Upper lobe of left lung (tissue), 6 donors: Measurements from ENCODE around the gene EEF1AKMT3. TPM values are rescaled to one million over a fixed set of nuclear protein-coding genes. Genes with fewer than 3 reads are reported as not detected.

Source experiments
- ATAC-seq, 2 donors: fragments of 200-7000 bp; cut with Tn5 transposase; one replicate each; pipeline ENCODE4 v1.9.1; 2022; ENCODE audit warnings: mild to moderate bottlenecking in 2 of 2, moderate library complexity in 2 of 2; ENCODE audit not compliant: low FRiP score in 2 of 2
- DNase-seq, 2 donors: peaks; one replicate each; pipeline ENCODE4 v3.0.0-alpha.2; 2019 to 2020
- H3K27ac ChIP-seq, 4 donors: fragments of 200-600 bp; sonication (generic); one replicate each; pipeline ENCODE4 v1.5.1; 2016 to 2019
- H3K27me3 ChIP-seq, 4 donors: fragments of 200-600 bp; sonication (generic); one replicate each; pipeline ENCODE4 v1.5.1; 2017 to 2019
- H3K36me3 ChIP-seq, 4 donors: fragments of 200-600 bp; sonication (generic); one replicate each; pipeline ENCODE4 v1.5.1; 2016 to 2019
- H3K4me1 ChIP-seq, 4 donors: fragments of 200-600 bp; sonication (generic); one replicate each; pipeline ENCODE4 v1.5.1; 2018 to 2019
- H3K4me3 ChIP-seq, 4 donors: fragments of 200-600 bp; sonication (generic); one replicate each; pipeline ENCODE4 v1.5.1; 2017 to 2019; ENCODE audit warnings: mild to moderate bottlenecking in 2 of 4, moderate library complexity in 1 of 4
- H3K9me3 ChIP-seq, 4 donors: fragments of 200-600 bp; sonication (generic); one replicate each; pipeline ENCODE4 v1.5.1; 2018 to 2019
- EP300 ChIP-seq, 4 donors: sonication (generic); formaldehyde crosslinking; IDR thresholded peaks; one replicate each; pipeline ENCODE4 v1.5.1; 2017; ENCODE audit warnings: antibody characterized with exemption in 4 of 4, control low read depth in 2 of 4
- POLR2A ChIP-seq, 4 donors: fragments of 450-650 bp; IDR thresholded peaks; one replicate each; pipeline ENCODE4 v1.5.1; 2016 to 2017; ENCODE audit warnings: antibody characterized with exemption in 4 of 4, mild to moderate bottlenecking in 2 of 4
- POLR2AphosphoS5 ChIP-seq, 2 donors: sonication (generic); formaldehyde crosslinking; IDR thresholded peaks; one replicate each; pipeline ENCODE4 v1.5.1; 2017; ENCODE audit warnings: antibody characterized with exemption in 2 of 2
- WGBS, 2 donors: methylation state at CpG; one replicate each; pipeline ENCODE4 v1.1.5; 2017 to 2018; 5-methylcytosine and 5-hydroxymethylcytosine counted together
- total RNA-seq, 6 donors: library from RNA; depleted of rRNA in 4 of 6; stranded (reverse); fragments of >200 nt in 4 of 6; gene quantifications; one replicate each; pipeline versions ENCODE4 v1.1.0 to v1.2.1, GENCODE V29; 2016 to 2021
- TF ChIP-seq, protein P1 (sequence below), 6 experiments: fragments of 450-650 bp in 4 of 6; fragments of 200-600 bp in 2 of 6; sonication (generic) in 2 of 6; IDR thresholded peaks; one replicate each; pipeline ENCODE4 v1.5.1; 2016 to 2019; ENCODE audit warnings: antibody characterized with exemption in 6 of 6
- donor health status: DM: no; HTN: no; CAD: no; lungs with moderate emphysema.
- donor health status: DM: no; HTN: yes; CAD: no; lungs with severe emphysema.

Gene EEF1AKMT3
- total RNA-seq, 6 donors from 2014 or later: 4.2 to 18.3 (median 6.4) TPM

DNA sequence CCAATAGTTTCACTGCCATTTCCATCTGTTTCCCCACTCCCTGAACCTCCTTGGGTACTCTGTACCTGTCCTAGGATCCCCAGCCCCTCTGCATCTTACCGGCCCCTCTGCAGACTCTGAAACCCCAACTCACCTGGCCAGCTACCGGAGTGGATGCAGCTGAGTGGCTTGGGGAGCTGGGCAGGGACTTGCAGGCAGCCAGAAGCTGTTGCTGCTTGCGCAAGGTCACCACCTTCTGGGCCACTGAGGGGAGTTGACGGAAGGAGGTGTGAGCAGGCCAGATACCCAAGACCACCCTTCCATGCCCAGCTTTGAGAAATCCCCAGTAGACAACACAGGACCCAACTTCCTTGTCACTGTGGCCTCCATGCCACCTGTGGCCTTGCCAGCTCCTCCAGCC lies 40.1 kb upstream of the EEF1AKMT3 start:
- Histone ChIP-seq H3K4me1 (peaks cover 11 to 26% (median 18%) of the 10 kb centered on the region in 4 donors), H3K36me3 (peaks cover 0 to 15% (median 4%) of the 10 kb centered on the region in 4 donors), H3K27me3 (peaks cover 0 to 21% (median 7%) of the 10 kb centered on the region in 4 donors), H3K27ac (no peak overlapping the region), H3K4me3 (no peak overlapping the region), H3K9me3 (no peaks in the 10 kb centered on the region)
- WGBS, 2 donors: 61 to 70% methylated on average over 3 to 4 of the region's 4 CpGs
- TF ChIP-seq EP300 (IDR thresholded peaks at IDR 0.05) (no peak), POLR2AphosphoS5 (IDR thresholded peaks at IDR 0.05) (no peak), POLR2A (IDR thresholded peaks at IDR 0.05) (no peak)
- TF ChIP-seq, protein P1, sequence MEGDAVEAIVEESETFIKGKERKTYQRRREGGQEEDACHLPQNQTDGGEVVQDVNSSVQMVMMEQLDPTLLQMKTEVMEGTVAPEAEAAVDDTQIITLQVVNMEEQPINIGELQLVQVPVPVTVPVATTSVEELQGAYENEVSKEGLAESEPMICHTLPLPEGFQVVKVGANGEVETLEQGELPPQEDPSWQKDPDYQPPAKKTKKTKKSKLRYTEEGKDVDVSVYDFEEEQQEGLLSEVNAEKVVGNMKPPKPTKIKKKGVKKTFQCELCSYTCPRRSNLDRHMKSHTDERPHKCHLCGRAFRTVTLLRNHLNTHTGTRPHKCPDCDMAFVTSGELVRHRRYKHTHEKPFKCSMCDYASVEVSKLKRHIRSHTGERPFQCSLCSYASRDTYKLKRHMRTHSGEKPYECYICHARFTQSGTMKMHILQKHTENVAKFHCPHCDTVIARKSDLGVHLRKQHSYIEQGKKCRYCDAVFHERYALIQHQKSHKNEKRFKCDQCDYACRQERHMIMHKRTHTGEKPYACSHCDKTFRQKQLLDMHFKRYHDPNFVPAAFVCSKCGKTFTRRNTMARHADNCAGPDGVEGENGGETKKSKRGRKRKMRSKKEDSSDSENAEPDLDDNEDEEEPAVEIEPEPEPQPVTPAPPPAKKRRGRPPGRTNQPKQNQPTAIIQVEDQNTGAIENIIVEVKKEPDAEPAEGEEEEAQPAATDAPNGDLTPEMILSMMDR (IDR thresholded peaks at IDR 0.05): no peak
- ATAC-seq (no peak), DNase-seq (no peak)

DNA sequence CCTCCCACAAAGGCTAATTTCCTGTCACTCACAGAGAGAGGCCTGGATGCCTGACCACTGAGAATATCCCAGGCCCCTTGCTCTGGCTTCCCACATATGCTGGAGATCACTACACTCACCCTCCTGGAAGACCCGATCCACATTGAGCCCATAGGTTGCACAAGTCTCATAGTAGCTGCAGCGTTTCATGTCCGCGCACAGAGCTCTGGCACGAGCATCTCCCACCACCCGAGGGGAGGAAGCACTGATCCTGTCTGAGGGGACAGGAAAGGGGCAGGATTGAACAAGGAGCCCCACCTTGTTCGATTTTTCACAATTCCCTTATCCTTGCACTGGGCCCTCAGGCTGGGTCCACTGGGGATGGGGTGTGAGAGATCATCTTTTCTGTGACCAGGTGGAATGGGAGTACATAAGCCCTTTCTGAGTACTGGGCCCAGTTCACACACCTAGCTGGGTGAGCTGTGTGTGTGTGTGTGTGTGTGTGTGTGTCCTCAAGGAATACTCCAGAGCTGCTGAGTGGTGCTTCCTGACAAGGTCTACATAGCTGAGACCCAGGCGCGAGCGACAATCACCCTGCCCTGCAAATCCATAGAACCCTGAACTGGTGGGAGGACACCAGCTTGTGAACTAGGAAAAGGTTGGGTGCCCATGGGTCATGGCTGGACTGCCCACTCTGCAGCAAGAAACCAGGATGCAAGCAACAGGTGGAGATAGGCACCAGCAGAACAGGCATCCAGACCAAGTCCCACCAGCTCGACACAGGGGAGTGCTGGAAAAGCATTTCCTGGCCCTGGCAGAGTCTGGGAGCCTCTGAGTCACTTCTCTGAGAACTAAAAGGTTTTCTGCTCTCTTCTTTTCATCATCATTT lies 39.5 kb upstream of the EEF1AKMT3 start:
- Histone ChIP-seq H3K27me3 (peaks cover 0 to 28% (median 11%) of the 10 kb centered on the region in 4 donors), H3K4me1 (peaks cover 18 to 28% (median 21%) of the 10 kb centered on the region in 4 donors), H3K27ac (no peak overlapping the region), H3K9me3 (no peaks in the 10 kb centered on the region), H3K4me3 (no peak overlapping the region), H3K36me3 (peaks cover 0 to 8% (median 1%) of the 10 kb centered on the region in 4 donors)
- TF ChIP-seq POLR2AphosphoS5 (IDR thresholded peaks at IDR 0.05): no peak
- no peak for TF ChIP-seq POLR2A (IDR thresholded peaks at IDR 0.05)
- TF ChIP-seq, protein P1 (IDR thresholded peaks at IDR 0.05): no peak
- TF ChIP-seq EP300 (IDR thresholded peaks at IDR 0.05): no peak
- DNase-seq (no peak), ATAC-seq (no peak)
- 71 to 78% methylated on average over 11 of the region's 11 CpGs for WGBS, 2 donors

GRCh38 chr12:57733928-57734327 lies 38.5 kb upstream of the EEF1AKMT3 start:
- H3K4me3 ChIP-seq: no peak overlapping the region
- no peak for ATAC-seq
- no peak for DNase-seq
- no peaks in the 10 kb centered on the region for H3K9me3 ChIP-seq
- 62 to 77% methylated on average over 5 to 6 of the region's 6 CpGs for WGBS, 2 donors
- H3K27me3 ChIP-seq: peaks cover 1 to 38% (median 18%) of the 10 kb centered on the region in 4 donors
- H3K36me3 ChIP-seq: peaks cover 0 to 8% (median 1%) of the 10 kb centered on the region in 4 donors
- TF ChIP-seq, protein P1 (IDR thresholded peaks at IDR 0.05): no peak
- no peak for TF ChIP-seq POLR2AphosphoS5 (IDR thresholded peaks at IDR 0.05)
- TF ChIP-seq EP300 (IDR thresholded peaks at IDR 0.05): no peak
- TF ChIP-seq POLR2A (IDR thresholded peaks at IDR 0.05): no peak
- peaks cover 26 to 38% (median 31%) of the 10 kb centered on the region in 4 donors for H3K4me1 ChIP-seq
- no peak overlapping the region for H3K27ac ChIP-seq

DNA sequence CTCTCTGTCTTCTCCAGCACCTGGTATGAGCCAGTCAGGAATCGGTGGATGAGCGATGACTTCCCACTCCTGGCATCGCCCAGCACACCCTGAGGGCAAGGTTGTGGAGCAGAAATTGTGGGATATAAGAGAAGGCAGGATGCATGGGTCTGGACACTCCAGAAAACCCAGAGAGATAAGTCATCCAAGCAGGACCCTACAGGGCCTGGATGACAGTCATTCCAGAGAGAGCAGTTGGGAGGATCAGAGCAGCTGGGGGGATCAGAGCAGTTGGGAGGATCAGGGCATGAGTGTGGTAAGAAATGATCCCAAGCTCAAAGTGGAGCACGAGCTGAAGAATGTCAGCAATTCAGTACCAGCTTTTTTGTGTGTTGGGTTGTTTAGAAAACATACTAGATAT lies 37.8 kb upstream of the EEF1AKMT3 start:
- peaks cover 1 to 44% (median 18%) of the 10 kb centered on the region in 4 donors for H3K27me3 ChIP-seq
- H3K4me3 ChIP-seq: no peak overlapping the region
- TF ChIP-seq, protein P1 (IDR thresholded peaks at IDR 0.05): no peak
- TF ChIP-seq EP300 (IDR thresholded peaks at IDR 0.05) (no peak), POLR2AphosphoS5 (IDR thresholded peaks at IDR 0.05) (no peak), POLR2A (IDR thresholded peaks at IDR 0.05) (no peak)
- H3K27ac ChIP-seq: no peak overlapping the region
- ATAC-seq (no peak), DNase-seq (no peak)
- WGBS, 2 donors: 75 to 81% methylated on average over 4 of the region's 4 CpGs
- no peaks in the 10 kb centered on the region for H3K9me3 ChIP-seq
- H3K36me3 ChIP-seq: peaks cover 0 to 8% (median 1%) of the 10 kb centered on the region in 4 donors
- H3K4me1 ChIP-seq: peaks cover 26 to 43% (median 33%) of the 10 kb centered on the region in 4 donors
